Limb (tissue), 2 donors: ENCODE measurements around the gene ATP6V1C2.
"Not testable (repeated sequence)": the region's sequence is repeated elsewhere in the genome, so short reads cannot be mapped to it uniquely, and the experiment has no call there.

Source experiments
- DNase-seq, 2 donors: peaks; one replicate each; pipeline ENCODE4 v3.0.0-alpha.2; 2016; ENCODE audit errors: extremely low spot score in 2 of 2

ATP6V1C2 gene

GRCh38 chr2:10785260-10785659 lies 63.8 kb downstream of the ATP6V1C2 start:
- no peak for DNase-seq

- DNase-seq = no peak
Observed at GRCh38 chr2:10786240-10786982, 65.0 kb downstream of the ATP6V1C2 start.

- DNase-seq = no peak
Observed at GRCh38 chr2:10787176-10787968, 65.9 kb downstream of the ATP6V1C2 start.

- DNase-seq = no peak
Observed at GRCh38 chr2:10788855-10789254, 67.4 kb downstream of the ATP6V1C2 start.

- DNase-seq = no peak
Observed at GRCh38 chr2:10790228-10790973, 69.0 kb downstream of the ATP6V1C2 start.

- no peak for DNase-seq
Observed at GRCh38 chr2:10792001-10792634, 70.7 kb downstream of the ATP6V1C2 start.

- no peak for DNase-seq
Observed at GRCh38 chr2:10792660-10793400, 71.4 kb downstream of the ATP6V1C2 start.

- DNase-seq = no peak
Observed at GRCh38 chr2:10793816-10794215, 72.4 kb downstream of the ATP6V1C2 start.

- no peak for DNase-seq
Observed at GRCh38 chr2:10794876-10795275, 73.4 kb downstream of the ATP6V1C2 start.

GRCh38 chr2:10795508-10796046 lies 74.1 kb downstream of the ATP6V1C2 start:
- DNase-seq = no peak

- no peak for DNase-seq
Observed at GRCh38 chr2:10796703-10797102, 75.3 kb downstream of the ATP6V1C2 start.

- DNase-seq = no peak
Observed at GRCh38 chr2:10798783-10799182, 77.4 kb downstream of the ATP6V1C2 start.

GRCh38 chr2:10800163-10800562 lies 78.7 kb downstream of the ATP6V1C2 start:
- DNase-seq = no peak

GRCh38 chr2:10802657-10803056 lies 81.2 kb downstream of the ATP6V1C2 start:
- no peak for DNase-seq

GRCh38 chr2:10805990-10806389 lies 84.6 kb downstream of the ATP6V1C2 start:
- DNase-seq = not testable (repeated sequence)

- no peak for DNase-seq
Observed at GRCh38 chr2:10806543-10806942, 85.1 kb downstream of the ATP6V1C2 start.

GRCh38 chr2:10810202-10811161 lies 89.1 kb downstream of the ATP6V1C2 start:
- DNase-seq = peak in 1 of 2 donors; percentile 6

- DNase-seq = no peak
Observed at GRCh38 chr2:10811517-10811916, 90.1 kb downstream of the ATP6V1C2 start.

GRCh38 chr2:10812362-10813162 lies 91.1 kb downstream of the ATP6V1C2 start, which contains the start of gene PDIA6:
Gene PDIA6 (minus strand): TSS chr2:10812785. CDS start chr2:10812696, 89 bp downstream.
- peak; percentile 96 to 99 for DNase-seq
